Adrenal gland (tissue), 5 donors: ENCODE data around the gene MDN1.

Source experiments
- CTCF ChIP-seq, 6 experiments: fragments of 450-650 bp in 4 of 6; fragments of 200-600 bp in 2 of 6; sonication (generic) in 1 of 6; IDR thresholded peaks; 1 replicate in 5 of 6; 2 replicates in 1 of 6; pipeline versions ENCODE4 v1.5.1 to v1.8.0; 2016 to 2021; ENCODE audit warnings: antibody characterized with exemption in 6 of 6, mild to moderate bottlenecking in 2 of 6, moderate library complexity in 1 of 6
- POLR2A ChIP-seq, 2 donors: fragments of 450-650 bp; IDR thresholded peaks; one replicate each; pipeline ENCODE4 v1.6.1; 2017; ENCODE audit warnings: antibody characterized with exemption in 2 of 2, mild to moderate bottlenecking in 2 of 2, moderate library complexity in 1 of 2
- donor health status: DM: no; HTN: no; CAD: no.

GRCh38 chr6:89781070-89782034 lies 38.2 kb downstream of the MDN1 start:
- TF ChIP-seq CTCF (IDR thresholded peaks at IDR 0.05): no peak
- TF ChIP-seq POLR2A (IDR thresholded peaks at IDR 0.05): no peak
